Right atrium auricular region (tissue), 2 donors: ENCODE results near the gene RFX6. TPM values are rescaled to one million over a fixed set of nuclear protein-coding genes. Genes with fewer than 3 reads are reported as not detected.

ENCODE experiments used
- DNase-seq: peaks from one replicate; pipeline ENCODE4 v3.0.0-alpha.2; 2019; ENCODE audit warnings: low spot score
- H3K27ac ChIP-seq, 2 donors: fragments of 200-600 bp; sonication (generic); 1 replicate in 1 of 2; 2 replicates in 1 of 2; pipeline ENCODE4 v1.5.1; 2016 to 2019
- H3K27me3 ChIP-seq, 2 donors: fragments of 200-600 bp; sonication (generic); one replicate each; pipeline versions ENCODE4 v1.5.1 to v1.6.0; 2017 to 2019
- H3K36me3 ChIP-seq: fragments of 200-600 bp; sonication (generic); one replicate; pipeline ENCODE4 v1.5.1; 2016
- H3K4me1 ChIP-seq, 2 donors: fragments of 200-600 bp; sonication (generic); one replicate each; pipeline versions ENCODE4 v1.5.1 to v1.6.0; 2017 to 2019
- H3K4me3 ChIP-seq, 2 donors: fragments of 200-600 bp; sonication (generic); 1 replicate in 1 of 2; 2 replicates in 1 of 2; pipeline ENCODE4 v1.5.1; 2017 to 2019; ENCODE audit warnings: mild to moderate bottlenecking in 1 of 2, moderate library complexity in 1 of 2
- H3K9me3 ChIP-seq, 2 donors: fragments of 200-600 bp; sonication (generic); one replicate each; pipeline ENCODE4 v1.5.1; 2019
- CTCF ChIP-seq, 2 donors: fragments of 200-600 bp; sonication (generic); IDR thresholded peaks; one replicate each; pipeline ENCODE4 v1.5.1; 2019; ENCODE audit warnings: antibody characterized with exemption in 2 of 2
- total RNA-seq, 2 donors: library from RNA; depleted of rRNA; stranded (reverse); fragments of >200 nt; gene quantifications; one replicate each; pipeline ENCODE4 v1.1.0, GENCODE V29; 2016

Gene RFX6
- total RNA-seq, 2 donors from 2014 or later, result not detected

DNA sequence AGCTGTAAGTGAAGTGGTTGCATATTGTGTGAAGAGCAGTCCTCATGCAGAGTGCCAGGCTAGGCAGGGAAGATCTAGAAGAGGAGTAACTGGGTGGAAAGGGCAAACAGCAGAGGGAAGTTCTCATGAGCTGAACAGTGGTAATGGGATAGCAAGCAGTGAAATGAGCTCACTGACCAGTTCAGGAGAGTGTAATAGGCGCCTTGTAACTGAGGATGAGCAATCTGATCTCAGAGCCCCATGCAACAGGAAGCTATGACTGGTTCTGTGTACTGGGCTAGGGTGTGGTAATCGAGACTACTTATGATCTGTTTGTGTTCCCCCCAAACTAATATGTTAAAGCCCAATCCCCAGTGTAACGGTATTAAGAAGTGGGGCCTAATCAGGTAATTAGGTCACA is 98.6 kb downstream of the RFX6 start:
- DNase-seq, result no peak
- Histone ChIP-seq H3K36me3 (no peaks in the 10 kb centered on the region), H3K4me3 (no peak overlapping the region), H3K9me3 (no peaks in the 10 kb centered on the region), H3K27ac (no peak overlapping the region), H3K4me1 (no peaks in the 10 kb centered on the region), H3K27me3 (no peaks in the 10 kb centered on the region)
- no peak for TF ChIP-seq CTCF (IDR thresholded peaks at IDR 0.05)

DNA sequence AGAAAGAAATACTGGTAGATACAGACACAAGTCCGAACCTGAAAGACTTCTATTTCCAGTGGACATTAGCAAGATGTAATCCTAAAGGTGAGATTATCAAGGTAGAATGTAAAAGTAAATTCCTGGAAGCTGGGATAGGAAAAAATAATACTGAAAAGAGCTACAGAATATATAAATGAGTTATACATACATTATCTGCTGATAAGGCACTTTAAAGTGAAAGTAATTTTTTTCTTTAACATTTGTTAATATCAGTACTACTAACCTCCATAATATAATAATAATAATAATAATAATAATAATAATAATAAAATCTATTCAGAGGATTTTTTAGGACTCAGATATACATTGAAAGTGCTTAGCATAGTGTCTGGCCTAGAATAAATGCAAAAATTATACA is 102.5 kb downstream of the RFX6 start:
- no peak for TF ChIP-seq CTCF (IDR thresholded peaks at IDR 0.05)
- Histone ChIP-seq H3K4me1 (no peaks in the 10 kb centered on the region), H3K27me3 (no peaks in the 10 kb centered on the region), H3K4me3 (no peak overlapping the region), H3K36me3 (no peaks in the 10 kb centered on the region), H3K27ac (no peak overlapping the region), H3K9me3 (peaks cover 0 to 20% of the 10 kb centered on the region in 2 donors)
- DNase-seq, result no peak

Other genes starting within 250 kb of the RFX6 start
- gene ZUP1, start 208.5 kb upstream of the RFX6 start, total RNA-seq, result 1 to 10 TPM; 3.9 to 4.6 TPM
- gene KPNA5, start 196.0 kb upstream of the RFX6 start, total RNA-seq, result 1 to 10 TPM; 5.1 to 6.9 TPM
- gene FAM162B, start 111.5 kb upstream of the RFX6 start, total RNA-seq, result 1 to 10 TPM; 1.4 to 4.8 TPM
- not detected for gene GPRC6A, start 48.2 kb upstream of the RFX6 start, total RNA-seq